Epithelial cell of esophagus (primary cell): Measurements from ENCODE around the gene SLC25A38.

Experiments used
- DNase-seq: peaks from one replicate; pipeline ENCODE4 v3.0.0; 2010; ENCODE audit warnings: low read depth
- H3K4me3 ChIP-seq: 2 replicates; pipeline ENCODE4 v1.5.1; 2011; ENCODE audit warnings: mild to moderate bottlenecking, low read length, control low read depth
- CTCF ChIP-seq: IDR thresholded peaks from 2 replicates; pipeline ENCODE4 v1.5.1; 2011; ENCODE audit warnings: low read depth, mild to moderate bottlenecking, low read length, control low read depth, inconsistent platforms; ENCODE audit not compliant: insufficient read depth; ENCODE audit errors: missing control alignments

SLC25A38 gene

GRCh38 chr3:39407773-39408492 lies 24.8 kb downstream of the SLC25A38 start:
- peak overlapping the region; percentile 86 for H3K4me3 ChIP-seq
- no peak for DNase-seq
- TF ChIP-seq CTCF = no peak

GRCh38 chr3:39408493-39409372 lies 25.6 kb downstream of the SLC25A38 start:
- peak overlapping the region; percentile 86 for H3K4me3 ChIP-seq
- DNase-seq = no peak
- TF ChIP-seq CTCF = no peak

- DNase-seq = no peak
- no peak for TF ChIP-seq CTCF
- no peak overlapping the region for H3K4me3 ChIP-seq
These were observed 26.5 kb downstream of the SLC25A38 start for GRCh38 chr3:39409514-39410136.

- DNase-seq = no peak
These were observed 27.7 kb downstream of the SLC25A38 start for GRCh38 chr3:39410893-39411292.

GRCh38 chr3:39412668-39413260 lies 29.6 kb downstream of the SLC25A38 start:
- no peak for TF ChIP-seq CTCF
- DNase-seq = no peak
- H3K4me3 ChIP-seq = no peak overlapping the region

More at GRCh38 chr3:39410893-39411292, 27.7 kb downstream of the SLC25A38 start:
- no peak for TF ChIP-seq CTCF
- no peak overlapping the region for H3K4me3 ChIP-seq

- TF ChIP-seq CTCF = no peak
- DNase-seq = no peak
- H3K4me3 ChIP-seq = no peak overlapping the region
These were observed 30.7 kb downstream of the SLC25A38 start for GRCh38 chr3:39413691-39414420.
